Stomach (tissue), 4 donors: ENCODE data around the gene WFIKKN1.

Source experiments
- CTCF ChIP-seq, 7 experiments: fragments of 450-650 bp in 4 of 7; fragments of 200-600 bp in 3 of 7; sonication (generic) in 3 of 7; IDR thresholded peaks; one replicate each; pipeline ENCODE4 v1.5.1; 2016 to 2019; ENCODE audit warnings: antibody characterized with exemption in 7 of 7, control low read depth in 2 of 7, mild to moderate bottlenecking in 1 of 7
- EP300 ChIP-seq: sonication (generic); formaldehyde crosslinking; IDR thresholded peaks from one replicate; pipeline ENCODE4 v1.6.1; 2017; ENCODE audit warnings: antibody characterized with exemption
- POLR2A ChIP-seq, 4 donors: fragments of 450-650 bp; IDR thresholded peaks; one replicate each; pipeline ENCODE4 v1.6.1; 2016; ENCODE audit warnings: antibody characterized with exemption in 4 of 4, control low read depth in 2 of 4, mild to moderate bottlenecking in 1 of 4, moderate library complexity in 1 of 4

DNA sequence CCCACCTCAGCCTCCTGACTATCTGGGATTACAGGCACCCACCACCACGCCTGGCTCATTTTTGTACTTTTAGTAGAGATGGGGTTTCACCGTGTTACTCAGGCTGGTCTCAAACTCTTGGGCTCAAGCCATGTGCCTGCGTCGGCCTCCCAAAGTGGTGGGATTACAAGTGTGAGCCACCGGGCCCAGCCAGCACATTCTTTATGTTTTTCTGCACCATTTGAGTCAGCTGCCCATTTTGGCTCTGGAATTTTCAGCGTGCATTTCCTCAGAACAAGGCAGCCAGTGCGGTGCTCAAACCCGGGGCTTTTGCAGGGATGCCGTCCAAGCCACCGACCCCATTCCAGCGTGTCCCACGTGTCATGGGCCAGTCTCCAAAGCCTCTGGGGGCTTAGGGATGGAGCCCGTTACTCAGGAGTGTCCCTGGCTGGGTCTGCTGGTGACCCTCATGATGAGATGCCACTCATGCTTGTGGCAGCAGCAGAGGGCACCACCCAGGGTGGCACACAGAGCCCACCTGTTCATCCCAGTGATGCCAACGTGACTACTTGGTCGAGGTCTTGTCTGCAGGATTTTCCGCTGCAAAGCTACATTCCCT is 44.6 kb upstream of the WFIKKN1 start:
- TF ChIP-seq POLR2A (IDR thresholded peaks at IDR 0.05) (no peak), EP300 (no peak), CTCF (IDR thresholded peaks at IDR 0.05) (no peak)
